ENCODE measurements around the gene ELMOD1.

ELMOD1 gene

GRCh38 chr11:107583629-107584195 lies 7.2 kb upstream of the ELMOD1 start:
- no peak for DNase-seq (ENCODE audit: low read depth in 2 of 3, low spot score in 1 of 3)

- DNase-seq (ENCODE audit: low read depth in 2 of 3, low spot score in 1 of 3), result no peak
These were observed 3.5 kb upstream of the ELMOD1 start for GRCh38 chr11:107587306-107587979.

- DNase-seq (ENCODE audit: low read depth in 2 of 3, low spot score in 1 of 3), result peak in 2 of 3 donors; percentile 19 to 35
These were observed 657 bp downstream of the ELMOD1 start for GRCh38 chr11:107591378-107592230.

- no peak for DNase-seq (ENCODE audit: low read depth in 2 of 3, low spot score in 1 of 3)
These were observed 1.3 kb downstream of the ELMOD1 start for GRCh38 chr11:107592231-107592590.

GRCh38 chr11:107592813-107593212 lies 1.9 kb downstream of the ELMOD1 start:
- DNase-seq (ENCODE audit: low read depth in 2 of 3, low spot score in 1 of 3), result no peak

GRCh38 chr11:107593951-107594350 lies 3.0 kb downstream of the ELMOD1 start:
- no peak for DNase-seq (ENCODE audit: low read depth in 2 of 3, low spot score in 1 of 3)

- no peak for DNase-seq (ENCODE audit: low read depth in 2 of 3, low spot score in 1 of 3)
These were observed 3.8 kb downstream of the ELMOD1 start for GRCh38 chr11:107594736-107595135.

GRCh38 chr11:107598225-107599139 lies 7.5 kb downstream of the ELMOD1 start:
- no peak for DNase-seq (ENCODE audit: low read depth in 2 of 3, low spot score in 1 of 3)

- no peak for DNase-seq (ENCODE audit: low read depth in 2 of 3, low spot score in 1 of 3)
These were observed 14.4 kb downstream of the ELMOD1 start for GRCh38 chr11:107605061-107606006.

- DNase-seq (ENCODE audit: low read depth in 2 of 3, low spot score in 1 of 3), result no peak
These were observed 15.2 kb downstream of the ELMOD1 start for GRCh38 chr11:107606141-107606540.

GRCh38 chr11:107608809-107609208 lies 17.9 kb downstream of the ELMOD1 start:
- no peak for DNase-seq (ENCODE audit: low read depth in 2 of 3, low spot score in 1 of 3)

- no peak for DNase-seq (ENCODE audit: low read depth in 2 of 3, low spot score in 1 of 3)
These were observed 18.7 kb downstream of the ELMOD1 start for GRCh38 chr11:107609400-107610218.

GRCh38 chr11:107612445-107612844 lies 21.5 kb downstream of the ELMOD1 start:
- DNase-seq (ENCODE audit: low read depth in 2 of 3, low spot score in 1 of 3), result no peak

GRCh38 chr11:107619926-107620325 lies 29.0 kb downstream of the ELMOD1 start:
- no peak for DNase-seq (ENCODE audit: low read depth in 2 of 3, low spot score in 1 of 3)

- no peak for DNase-seq (ENCODE audit: low read depth in 2 of 3, low spot score in 1 of 3)
These were observed 30.1 kb downstream of the ELMOD1 start for GRCh38 chr11:107621081-107621480.

GRCh38 chr11:107623183-107623582 lies 32.2 kb downstream of the ELMOD1 start:
- DNase-seq (ENCODE audit: low read depth in 2 of 3, low spot score in 1 of 3), result no peak

GRCh38 chr11:107624983-107625684 lies 34.2 kb downstream of the ELMOD1 start:
- no peak for DNase-seq (ENCODE audit: low read depth in 2 of 3, low spot score in 1 of 3)

GRCh38 chr11:107625685-107625989 lies 34.7 kb downstream of the ELMOD1 start:
- no peak for DNase-seq (ENCODE audit: low read depth in 2 of 3, low spot score in 1 of 3)

GRCh38 chr11:107631043-107631442 lies 40.1 kb downstream of the ELMOD1 start:
- DNase-seq (ENCODE audit: low read depth in 2 of 3, low spot score in 1 of 3), result no peak

Measured in stimulated activated CD4-positive, alpha-beta T cell treated with anti-CD3 and anti-CD28 coated beads, Interleukin-12 subunit alpha, Interleukin-12 subunit beta, amount 100 ng/mL, for 48 hours (primary cell).